GM19372 (cell line): Measurements from ENCODE around the gene RBM47.
"Not testable (repeated sequence)": the region's sequence is repeated elsewhere in the genome, so short reads cannot be mapped to it uniquely, and the experiment has no call there.

ENCODE experiments used
- ATAC-seq: cut with Tn5 transposase; IDR thresholded peaks from one replicate; pipeline ENCODE4 v1.9.1; 2021; ENCODE audit warnings: mild to moderate bottlenecking, low read depth, moderate library complexity; ENCODE audit not compliant: unreplicated experiment

RBM47 gene

GRCh38 chr4:40392241-40392640 is 237.4 kb downstream of the RBM47 start:
- not testable (repeated sequence) for ATAC-seq

GRCh38 chr4:40389986-40390385 is 239.7 kb downstream of the RBM47 start:
- ATAC-seq = no peak

- ATAC-seq = no peak
Observed at GRCh38 chr4:40388239-40388638, 241.4 kb downstream of the RBM47 start.

- no peak for ATAC-seq
Observed at GRCh38 chr4:40380647-40381046, 249.0 kb downstream of the RBM47 start.

GRCh38 chr4:40379248-40379647 is 250.4 kb downstream of the RBM47 start:
- ATAC-seq = no peak

- no peak for ATAC-seq
Observed at GRCh38 chr4:40378619-40379018, 251.0 kb downstream of the RBM47 start.

- ATAC-seq = no peak
Observed at GRCh38 chr4:40377512-40378365, 251.9 kb downstream of the RBM47 start.

GRCh38 chr4:40375620-40376019 is 254.0 kb downstream of the RBM47 start:
- no peak for ATAC-seq

- ATAC-seq = no peak
Observed at GRCh38 chr4:40375095-40375494, 254.6 kb downstream of the RBM47 start.

- ATAC-seq = no peak
Observed at GRCh38 chr4:40373636-40374035, 256.0 kb downstream of the RBM47 start.
